Measurements from ENCODE around the gene ADIPOR2.

ADIPOR2 gene

DNA sequence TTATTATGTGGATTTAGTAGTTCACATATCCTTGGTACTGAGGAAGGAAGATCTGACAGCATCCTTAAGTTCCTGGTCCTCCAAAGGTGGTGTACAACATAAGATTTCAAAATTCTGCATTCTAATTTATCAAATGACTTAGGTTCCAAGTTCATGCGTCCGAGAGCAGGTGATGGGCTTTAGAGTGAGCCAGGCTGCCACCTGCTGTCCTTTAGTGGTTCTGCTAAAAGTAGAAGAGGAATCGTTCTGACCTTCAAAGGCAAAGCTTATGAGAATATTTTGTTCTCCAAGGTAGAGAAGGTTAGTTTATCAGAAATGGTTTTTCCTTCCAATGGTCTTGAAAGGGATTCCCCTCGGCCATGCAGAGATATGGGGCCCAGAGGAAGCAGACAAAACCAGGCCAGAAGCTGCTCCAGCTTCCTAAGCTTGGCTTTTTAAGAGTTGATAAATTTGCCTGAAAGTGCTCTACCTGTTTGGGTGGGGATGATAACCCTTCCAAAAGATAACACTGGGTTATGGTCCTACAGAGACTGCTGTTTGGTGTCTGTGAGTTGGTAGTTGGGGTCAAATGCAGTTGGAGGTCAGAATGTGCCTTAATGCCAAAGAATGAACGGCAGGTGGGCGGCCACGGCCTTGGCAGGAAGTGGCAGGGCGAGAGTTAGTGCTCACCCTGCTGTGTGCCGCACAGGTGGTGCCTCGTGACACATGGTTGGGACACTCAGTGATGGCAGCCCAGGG, 100.4 kb downstream of the ADIPOR2 start:
- Histone ChIP-seq H3K4me3 (ENCODE audit: low read length) (no peak overlapping the region), H3K36me3 (ENCODE audit: insufficient read depth, low read length) (peaks cover 17% of the 10 kb centered on the region), H2AFZ (ENCODE audit: low read depth, low read length) (no peak overlapping the region), H3K4me1 (ENCODE audit: insufficient read depth, low read length) (peaks cover 3% of the 10 kb centered on the region), H3K9me3 (ENCODE audit: low read length) (no peaks in the 10 kb centered on the region), H3K27me3 (ENCODE audit: insufficient read depth, low read length) (no peaks in the 10 kb centered on the region)

DNA sequence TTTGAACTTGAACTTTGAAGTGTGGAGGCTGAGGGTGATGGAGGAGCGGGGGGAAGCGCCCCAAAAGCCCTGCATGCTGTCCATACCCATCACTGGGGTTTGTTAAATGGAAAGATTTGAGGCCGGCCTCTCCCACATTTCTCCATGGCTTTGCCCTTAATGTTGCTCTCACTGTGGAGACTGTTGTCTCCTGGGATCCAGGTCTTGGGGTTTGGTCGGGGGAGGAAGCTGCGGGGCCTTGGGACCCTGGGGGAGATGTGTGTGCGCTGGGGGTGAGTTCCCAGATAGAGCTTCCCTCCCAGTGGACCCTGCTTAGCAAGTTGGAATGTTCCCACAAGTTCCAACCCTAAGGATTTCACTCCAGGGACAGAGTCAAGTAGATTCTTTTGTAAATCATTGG, 101.5 kb downstream of the ADIPOR2 start:
- H3K36me3 ChIP-seq (ENCODE audit: insufficient read depth, low read length): peaks cover 8% of the 10 kb centered on the region
- H3K4me3 ChIP-seq (ENCODE audit: low read length): no peak overlapping the region
- no peaks in the 10 kb centered on the region for H3K9me3 ChIP-seq (ENCODE audit: low read length)
- H2AFZ ChIP-seq (ENCODE audit: low read depth, low read length): no peak overlapping the region
- peaks cover 3% of the 10 kb centered on the region for H3K4me1 ChIP-seq (ENCODE audit: insufficient read depth, low read length)
- H3K27me3 ChIP-seq (ENCODE audit: insufficient read depth, low read length): no peaks in the 10 kb centered on the region

DNA sequence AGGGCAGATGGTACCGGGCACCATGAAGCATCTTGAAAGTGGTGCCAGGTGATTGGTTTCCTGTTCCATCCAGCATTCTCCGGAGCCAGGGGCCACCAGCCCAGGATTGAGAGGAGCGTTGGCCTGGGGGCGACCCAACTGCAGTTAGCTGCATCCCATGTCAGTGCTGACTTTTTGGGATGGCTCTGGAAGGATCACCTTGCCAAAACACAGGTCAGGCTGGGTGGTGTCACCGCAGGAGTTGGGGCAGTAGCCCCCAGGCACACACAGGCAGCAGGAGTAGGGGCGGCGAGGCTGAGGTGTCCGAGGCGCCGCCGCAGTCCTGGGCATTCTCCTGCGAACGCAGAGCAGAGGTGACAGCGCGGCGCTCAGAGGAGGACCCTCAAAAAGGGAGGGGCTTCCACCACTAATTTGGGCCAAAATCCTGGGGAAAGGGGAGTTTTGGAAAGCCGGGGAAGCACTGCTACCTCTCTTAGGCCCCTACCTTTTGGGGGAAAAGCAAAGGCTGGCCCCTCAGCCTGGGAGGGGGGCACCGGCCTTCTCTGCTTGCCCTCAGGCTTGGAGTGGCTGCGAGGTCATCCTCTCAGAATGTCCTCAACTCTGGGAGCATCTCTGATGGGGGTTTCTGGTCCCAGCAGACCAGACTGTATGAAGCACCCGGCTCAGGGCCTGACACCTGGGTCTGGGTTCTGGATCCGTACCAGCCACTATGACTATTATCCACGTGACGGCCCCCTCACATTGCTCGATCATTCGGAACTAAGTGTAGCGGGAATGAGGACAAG, 102.7 kb downstream of the ADIPOR2 start:
- Histone ChIP-seq H3K27me3 (ENCODE audit: insufficient read depth, low read length) (no peaks in the 10 kb centered on the region), H3K36me3 (ENCODE audit: insufficient read depth, low read length) (no peaks in the 10 kb centered on the region), H2AFZ (ENCODE audit: low read depth, low read length) (no peak overlapping the region), H3K4me3 (ENCODE audit: low read length) (no peak overlapping the region), H3K4me1 (ENCODE audit: insufficient read depth, low read length) (peaks cover 3% of the 10 kb centered on the region), H3K9me3 (ENCODE audit: low read length) (no peaks in the 10 kb centered on the region)

DNA sequence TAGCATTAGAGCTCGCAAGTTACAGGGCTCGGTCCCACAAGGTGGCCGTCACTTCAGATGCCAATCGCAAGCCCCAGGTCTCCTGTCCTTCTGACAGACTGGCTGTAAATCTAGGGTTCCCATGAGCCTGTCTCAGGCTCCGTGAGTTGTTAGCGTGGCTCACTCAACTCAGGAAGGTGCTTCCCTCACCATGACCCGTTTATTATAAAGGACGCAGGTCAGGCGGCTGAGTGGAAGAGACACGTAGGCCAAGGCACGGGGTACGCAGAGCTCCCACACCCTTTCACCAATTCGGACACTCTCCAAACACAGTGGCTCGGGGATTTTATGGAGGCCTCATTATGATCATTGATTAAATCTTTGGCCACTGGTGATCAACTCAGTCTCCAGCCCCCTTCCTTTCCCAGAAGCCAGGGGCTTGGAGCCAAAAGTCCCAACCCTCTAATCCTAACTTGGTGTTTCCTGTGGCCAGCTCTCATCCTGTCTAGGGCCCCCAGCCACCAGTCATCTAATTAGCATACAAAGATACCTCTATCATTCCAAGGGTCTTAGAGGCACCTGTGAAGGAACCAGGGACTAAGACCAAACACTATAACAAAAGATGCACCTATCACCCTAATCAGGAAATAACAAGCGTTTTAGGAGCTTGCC, 103.7 kb downstream of the ADIPOR2 start:
- Histone ChIP-seq H3K9me3 (ENCODE audit: low read length) (no peaks in the 10 kb centered on the region), H3K4me1 (ENCODE audit: insufficient read depth, low read length) (peaks cover 3% of the 10 kb centered on the region), H3K4me3 (ENCODE audit: low read length) (no peak overlapping the region), H3K36me3 (ENCODE audit: insufficient read depth, low read length) (no peaks in the 10 kb centered on the region), H2AFZ (ENCODE audit: low read depth, low read length) (no peak overlapping the region), H3K27me3 (ENCODE audit: insufficient read depth, low read length) (no peaks in the 10 kb centered on the region)

DNA sequence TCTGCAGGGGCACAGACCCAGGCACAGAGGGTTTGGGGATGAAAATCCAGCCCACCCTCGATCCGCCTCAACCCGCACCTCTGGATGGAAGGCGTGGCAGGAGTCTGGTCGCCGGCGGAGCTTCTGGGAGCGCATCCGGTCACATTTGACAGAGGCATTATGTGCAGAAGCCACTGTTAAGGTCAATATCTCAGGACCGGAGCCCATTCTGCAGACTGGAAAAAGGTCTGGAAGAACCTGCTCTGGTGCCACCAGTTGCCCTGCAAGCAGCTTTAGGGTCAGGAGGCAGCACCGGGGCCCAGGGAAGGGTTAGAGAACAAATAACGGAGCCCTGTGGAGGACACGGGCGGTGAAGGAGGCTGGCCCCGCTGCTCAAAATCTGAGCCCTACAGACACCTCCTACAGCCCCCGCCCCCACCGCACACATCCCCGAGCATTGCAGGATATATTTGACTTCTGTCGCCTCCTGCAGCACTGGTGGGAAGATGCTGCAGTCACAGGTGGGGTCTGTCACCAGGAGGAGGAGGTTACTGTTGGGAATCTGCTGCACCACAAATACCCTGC, 104.4 kb downstream of the ADIPOR2 start:
- Histone ChIP-seq H3K9me3 (ENCODE audit: low read length) (no peaks in the 10 kb centered on the region), H3K27me3 (ENCODE audit: insufficient read depth, low read length) (no peaks in the 10 kb centered on the region), H3K4me3 (ENCODE audit: low read length) (no peak overlapping the region), H2AFZ (ENCODE audit: low read depth, low read length) (no peak overlapping the region), H3K4me1 (ENCODE audit: insufficient read depth, low read length) (peaks cover 3% of the 10 kb centered on the region), H3K36me3 (ENCODE audit: insufficient read depth, low read length) (no peaks in the 10 kb centered on the region)

DNA sequence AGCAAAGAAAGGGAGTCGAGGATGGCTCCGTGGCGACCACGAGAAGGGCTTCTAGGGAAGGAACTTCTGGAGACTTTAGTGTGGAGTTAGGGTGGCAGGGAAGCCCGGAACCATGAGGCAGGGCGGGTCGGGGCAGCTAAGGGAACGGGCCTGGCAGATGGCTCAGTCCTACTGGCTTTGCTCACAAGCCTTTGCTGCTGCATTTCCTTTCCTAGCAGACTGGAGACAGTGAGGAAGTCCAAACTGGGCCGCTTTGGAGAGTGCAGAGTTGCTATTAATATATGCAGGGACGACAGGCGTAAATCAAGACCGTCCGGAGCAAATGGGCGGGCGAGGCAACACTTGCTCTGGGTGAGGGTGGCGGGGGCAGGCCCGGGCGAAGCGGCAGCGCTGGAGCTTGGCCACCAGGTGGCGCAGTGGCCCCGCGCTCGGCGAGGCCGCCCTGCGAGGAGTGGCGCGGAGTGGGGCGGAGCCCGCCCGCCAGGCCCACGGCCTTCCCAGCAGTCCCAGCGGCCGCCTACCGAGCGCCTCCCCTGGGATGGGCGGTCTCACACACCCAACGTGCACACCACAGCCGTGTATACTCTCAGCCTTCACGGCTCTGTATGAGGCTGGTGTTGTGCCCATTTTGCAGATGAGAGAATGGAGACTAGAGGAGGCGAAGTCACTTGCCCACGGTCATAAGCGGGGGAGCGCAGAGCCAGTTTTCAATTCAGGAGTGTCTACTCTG, 105.1 kb downstream of the ADIPOR2 start:
- Histone ChIP-seq H3K4me1 (ENCODE audit: insufficient read depth, low read length) (peaks cover 3% of the 10 kb centered on the region), H3K27me3 (ENCODE audit: insufficient read depth, low read length) (no peaks in the 10 kb centered on the region), H3K9me3 (ENCODE audit: low read length) (no peaks in the 10 kb centered on the region), H3K36me3 (ENCODE audit: insufficient read depth, low read length) (no peaks in the 10 kb centered on the region), H2AFZ (ENCODE audit: low read depth, low read length) (no peak overlapping the region), H3K4me3 (ENCODE audit: low read length) (no peak overlapping the region)

DNA sequence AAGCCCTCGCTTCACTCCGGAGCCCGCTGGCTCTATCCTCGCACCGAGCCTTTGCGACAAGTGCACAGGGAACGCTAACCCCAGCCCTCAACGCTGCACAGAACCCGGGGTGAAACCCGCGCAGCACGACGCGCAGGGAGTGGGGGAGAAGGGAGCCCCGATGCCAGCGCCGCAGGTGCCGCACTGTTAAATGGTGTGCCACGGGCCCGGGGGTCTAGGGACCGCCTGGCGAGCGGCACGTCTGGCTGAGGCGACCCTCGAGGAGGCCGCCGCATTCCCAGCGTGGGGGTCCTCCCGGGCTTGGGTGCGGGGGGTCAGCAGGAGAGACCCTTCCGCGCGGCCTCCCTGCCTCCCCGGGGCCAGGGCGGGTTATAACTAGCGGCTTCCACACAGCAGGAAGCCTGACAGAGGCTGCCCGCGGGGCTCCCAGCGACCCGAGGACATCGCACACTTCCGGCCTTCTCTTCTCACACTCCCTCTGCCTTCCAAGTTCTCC, 105.7 kb downstream of the ADIPOR2 start:
- Histone ChIP-seq H3K9me3 (ENCODE audit: low read length) (no peaks in the 10 kb centered on the region), H3K27me3 (ENCODE audit: insufficient read depth, low read length) (no peaks in the 10 kb centered on the region), H3K4me3 (ENCODE audit: low read length) (no peak overlapping the region), H3K36me3 (ENCODE audit: insufficient read depth, low read length) (no peaks in the 10 kb centered on the region), H3K4me1 (ENCODE audit: insufficient read depth, low read length) (peaks cover 3% of the 10 kb centered on the region), H2AFZ (ENCODE audit: low read depth, low read length) (no peak overlapping the region)

DNA sequence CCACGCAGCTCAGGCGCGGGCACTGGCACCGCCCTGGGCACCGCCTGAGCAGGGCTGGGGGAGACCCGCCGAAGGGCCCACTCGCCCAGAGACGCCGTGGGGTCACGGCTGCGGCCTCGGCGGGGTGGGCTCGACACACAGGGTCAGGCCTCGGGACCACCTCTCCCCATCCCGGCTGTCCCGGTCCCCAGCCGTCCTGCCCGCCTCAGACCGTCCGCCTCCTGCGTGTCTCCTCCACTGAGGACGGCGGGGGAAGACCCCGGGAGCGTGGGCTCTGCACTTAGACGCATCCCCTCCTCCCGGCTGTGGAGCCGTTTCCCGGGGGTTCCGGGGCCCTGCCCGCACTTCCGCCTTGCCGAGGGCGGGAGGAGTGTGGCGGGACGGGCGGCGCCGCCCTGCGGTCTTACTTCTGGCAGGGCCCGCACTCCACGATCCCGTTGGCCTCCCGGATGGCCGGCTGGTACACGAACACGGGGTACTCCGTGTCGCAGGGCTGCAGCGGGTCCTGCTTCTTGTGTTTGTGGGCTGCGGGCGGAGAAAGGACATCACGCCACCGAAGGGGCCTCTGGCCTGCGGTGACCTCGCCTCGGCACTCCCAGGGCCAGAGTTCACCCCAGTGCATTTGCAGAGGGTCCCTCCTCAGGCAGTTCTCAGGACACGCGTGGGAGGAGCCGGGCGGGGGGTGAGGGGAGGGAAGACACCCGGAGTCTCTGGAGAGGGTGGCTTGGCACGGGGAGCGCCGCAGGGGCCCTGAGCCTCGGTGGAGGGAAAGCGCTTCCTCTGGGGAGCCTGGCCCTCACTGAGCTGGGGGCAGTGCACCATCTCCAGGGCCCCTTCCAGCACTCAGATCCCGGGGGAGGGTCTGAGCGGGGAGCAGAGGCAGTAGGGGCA, 106.4 kb downstream of the ADIPOR2 start:
- Histone ChIP-seq H3K36me3 (ENCODE audit: insufficient read depth, low read length) (no peaks in the 10 kb centered on the region), H3K27me3 (ENCODE audit: insufficient read depth, low read length) (no peaks in the 10 kb centered on the region), H3K4me3 (ENCODE audit: low read length) (no peak overlapping the region), H3K4me1 (ENCODE audit: insufficient read depth, low read length) (peaks cover 3% of the 10 kb centered on the region), H2AFZ (ENCODE audit: low read depth, low read length) (no peak overlapping the region), H3K9me3 (ENCODE audit: low read length) (no peaks in the 10 kb centered on the region)

DNA sequence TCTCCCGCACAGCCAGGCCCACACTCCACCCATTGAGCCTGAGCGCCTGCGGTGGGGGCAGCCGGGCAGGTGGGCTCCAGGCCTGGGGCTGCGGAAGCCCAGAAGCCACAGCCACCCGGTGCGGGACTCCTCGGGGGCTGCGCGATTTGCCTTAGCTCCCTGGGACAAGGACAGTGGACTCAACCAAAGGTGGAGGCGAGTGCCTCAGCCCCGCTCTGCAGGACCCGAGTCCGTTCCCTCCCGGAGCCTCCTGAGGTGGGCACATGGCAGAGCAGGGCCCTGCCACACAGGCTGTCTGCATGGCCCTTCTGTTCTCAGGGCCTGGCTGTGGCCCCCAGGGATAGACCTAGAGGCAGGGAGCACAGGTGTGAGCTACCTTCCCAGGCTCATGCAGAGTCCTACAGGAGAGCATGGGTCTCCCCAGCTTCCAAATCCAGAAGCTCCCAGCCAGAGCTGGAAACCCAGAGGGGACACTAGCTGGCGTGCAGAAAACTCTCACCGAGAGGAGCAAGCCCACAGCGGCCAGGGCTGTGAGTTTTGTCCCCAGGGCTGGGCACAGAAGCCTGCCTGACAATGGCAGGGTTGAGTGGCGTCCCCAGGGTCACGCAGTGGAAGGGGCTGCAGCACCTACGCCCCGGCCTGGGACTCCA, 107.2 kb downstream of the ADIPOR2 start:
- peaks cover 3% of the 10 kb centered on the region for H3K4me1 ChIP-seq (ENCODE audit: insufficient read depth, low read length)
- H3K9me3 ChIP-seq (ENCODE audit: low read length): no peaks in the 10 kb centered on the region
- H3K4me3 ChIP-seq (ENCODE audit: low read length): no peak overlapping the region
- no peaks in the 10 kb centered on the region for H3K36me3 ChIP-seq (ENCODE audit: insufficient read depth, low read length)
- H3K27me3 ChIP-seq (ENCODE audit: insufficient read depth, low read length): no peaks in the 10 kb centered on the region
- H2AFZ ChIP-seq (ENCODE audit: low read depth, low read length): no peak overlapping the region

DNA sequence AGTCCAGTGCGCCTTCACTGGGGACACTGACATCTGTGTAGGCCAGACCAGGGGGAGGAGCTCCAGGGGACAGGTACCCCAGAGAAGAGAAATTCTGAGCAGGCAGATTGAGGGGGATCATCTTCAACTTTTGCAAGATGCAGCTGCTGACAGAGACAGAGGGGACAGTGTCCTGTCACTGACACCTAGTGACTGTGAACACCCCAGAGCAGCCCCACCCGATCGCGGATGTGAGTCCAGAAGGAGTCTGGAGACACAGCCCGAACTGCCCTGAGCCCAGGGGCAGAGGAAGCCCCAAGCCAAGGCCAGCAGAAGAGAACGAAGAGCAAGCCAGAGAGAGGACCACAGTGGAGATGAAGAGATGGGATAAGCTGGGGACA, 107.8 kb downstream of the ADIPOR2 start:
- peaks cover 3% of the 10 kb centered on the region for H3K4me1 ChIP-seq (ENCODE audit: insufficient read depth, low read length)
- no peaks in the 10 kb centered on the region for H3K9me3 ChIP-seq (ENCODE audit: low read length)
- no peak overlapping the region for H2AFZ ChIP-seq (ENCODE audit: low read depth, low read length)
- no peak overlapping the region for H3K4me3 ChIP-seq (ENCODE audit: low read length)
- no peaks in the 10 kb centered on the region for H3K27me3 ChIP-seq (ENCODE audit: insufficient read depth, low read length)
- H3K36me3 ChIP-seq (ENCODE audit: insufficient read depth, low read length): no peaks in the 10 kb centered on the region

DNA sequence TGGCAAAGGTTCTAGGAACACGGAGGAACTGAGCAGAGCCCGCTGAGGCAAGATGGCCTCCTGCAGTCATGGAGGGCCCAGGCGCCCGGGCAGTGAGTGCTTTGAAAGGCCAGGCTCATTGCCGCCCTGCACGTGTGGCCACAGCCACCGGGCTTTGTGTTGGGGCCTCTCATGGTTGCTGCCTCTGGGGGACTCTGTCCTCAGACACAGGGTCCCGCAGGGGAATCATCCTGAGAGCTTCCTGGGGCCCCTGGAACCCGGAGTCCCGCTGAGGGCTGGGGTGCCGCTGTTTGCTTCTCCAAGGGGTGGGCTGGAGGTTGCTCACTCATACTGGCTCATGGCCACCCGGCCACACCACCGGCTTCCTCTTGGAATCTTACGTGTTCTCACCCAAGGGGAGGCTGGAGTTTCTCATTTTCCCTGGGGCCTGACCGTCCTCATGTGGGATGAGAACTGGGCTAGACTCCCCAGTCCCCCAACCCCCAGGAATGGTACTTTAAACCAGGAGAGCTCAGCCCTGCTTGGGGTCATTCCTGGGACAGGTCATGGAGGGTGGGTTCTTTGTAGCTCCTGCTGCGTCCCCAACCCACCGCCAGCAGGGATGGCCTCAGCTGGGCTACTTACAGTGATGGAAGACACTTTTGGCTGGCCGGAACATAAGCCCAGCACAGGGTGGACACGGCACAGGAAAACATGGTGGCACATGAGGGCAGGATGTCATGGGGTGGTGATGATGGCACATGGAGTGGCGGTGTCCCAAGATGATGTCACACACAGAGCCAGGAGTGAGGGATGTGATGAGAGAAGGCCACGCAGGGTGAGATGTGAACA, 108.4 kb downstream of the ADIPOR2 start:
- Histone ChIP-seq H3K9me3 (ENCODE audit: low read length) (no peaks in the 10 kb centered on the region), H3K4me1 (ENCODE audit: insufficient read depth, low read length) (peaks cover 3% of the 10 kb centered on the region), H3K36me3 (ENCODE audit: insufficient read depth, low read length) (no peaks in the 10 kb centered on the region), H2AFZ (ENCODE audit: low read depth, low read length) (no peak overlapping the region), H3K4me3 (ENCODE audit: low read length) (no peak overlapping the region), H3K27me3 (ENCODE audit: insufficient read depth, low read length) (no peaks in the 10 kb centered on the region)
